CD4-positive, alpha-beta T cell treated with Interleukin-6 at 100 ng/mL for 8 hours (primary cell): ENCODE measurements around the gene AMBRA1.

Experiments
- DNase-seq: peaks from one replicate; pipeline ENCODE4 v3.0.0-alpha.2; 2020; ENCODE audit warnings: mixed read lengths, low spot score

Gene AMBRA1

DNA sequence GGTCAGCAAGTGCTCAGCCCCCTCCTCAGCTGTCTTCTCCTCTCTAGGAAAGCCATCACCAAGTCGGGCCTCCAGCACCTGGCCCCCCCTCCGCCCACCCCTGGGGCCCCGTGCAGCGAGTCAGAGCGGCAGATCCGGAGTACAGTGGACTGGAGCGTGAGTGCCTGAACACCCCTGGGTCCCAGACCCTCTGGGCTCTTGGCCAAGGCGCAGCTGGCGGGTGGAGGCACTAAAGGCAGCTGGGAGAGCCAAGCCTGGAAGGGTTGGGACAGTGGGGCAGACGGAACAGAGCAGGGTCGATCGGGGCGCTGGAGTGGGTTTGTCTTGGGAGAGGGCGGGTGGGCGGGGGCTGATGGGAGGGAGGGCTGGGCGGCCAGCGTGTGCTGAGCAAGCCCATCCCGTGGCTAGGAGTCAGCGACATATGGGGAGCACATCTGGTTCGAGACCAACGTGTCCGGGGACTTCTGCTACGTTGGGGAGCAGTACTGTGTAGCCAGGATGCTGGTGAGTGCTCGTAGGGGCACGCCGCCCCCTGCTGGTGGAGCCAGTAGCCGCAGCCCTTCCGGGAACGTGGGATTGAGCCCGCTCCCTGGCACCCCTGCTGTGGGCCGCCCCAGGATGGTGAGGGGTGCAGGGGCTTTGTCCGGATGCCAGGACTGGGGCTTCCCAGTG is 226.4 kb downstream of the AMBRA1 start:
- DNase-seq, result peak; percentile 75

DNA sequence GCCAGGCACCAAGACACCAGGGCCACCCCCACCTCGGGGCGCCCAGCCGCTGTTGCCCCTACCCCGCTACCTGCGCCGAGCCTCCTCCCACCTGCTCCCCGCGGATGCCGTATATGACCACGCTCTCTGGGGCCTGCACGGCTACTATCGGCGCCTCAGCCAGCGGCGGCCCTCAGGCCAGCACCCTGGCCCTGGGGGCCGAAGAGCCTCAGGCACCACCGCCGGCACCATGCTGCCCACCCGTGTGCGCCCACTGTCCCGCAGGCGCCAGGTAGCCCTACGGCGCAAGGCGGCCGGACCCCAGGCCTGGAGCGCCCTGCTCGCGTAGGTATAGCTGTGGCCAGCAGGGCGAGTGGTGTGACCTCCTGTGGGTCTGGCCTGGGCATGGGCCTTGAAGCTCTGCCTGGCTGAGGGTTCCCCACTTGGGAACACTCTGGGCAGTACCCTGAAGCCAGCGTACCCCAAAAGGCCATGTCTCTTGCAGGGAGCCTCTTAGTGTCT is 227.1 kb downstream of the AMBRA1 start:
- no peak for DNase-seq

DNA sequence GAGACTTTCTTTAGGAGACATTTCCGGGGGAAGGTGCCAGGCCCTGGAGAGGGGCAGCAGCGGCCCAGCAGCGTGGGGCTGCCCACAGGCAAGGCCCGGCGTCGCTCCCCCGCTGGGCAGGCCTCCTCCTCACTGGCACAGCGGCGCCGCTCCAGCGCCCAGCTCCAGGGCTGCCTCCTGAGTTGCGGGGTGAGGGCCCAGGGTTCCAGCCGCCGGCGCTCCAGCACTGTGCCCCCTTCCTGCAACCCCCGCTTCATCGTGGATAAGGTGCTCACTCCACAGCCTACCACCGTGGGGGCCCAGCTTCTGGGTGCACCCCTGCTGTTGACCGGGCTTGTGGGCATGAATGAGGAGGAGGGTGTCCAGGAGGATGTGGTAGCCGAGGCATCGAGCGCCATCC is 227.6 kb downstream of the AMBRA1 start:
- no peak for DNase-seq

DNA sequence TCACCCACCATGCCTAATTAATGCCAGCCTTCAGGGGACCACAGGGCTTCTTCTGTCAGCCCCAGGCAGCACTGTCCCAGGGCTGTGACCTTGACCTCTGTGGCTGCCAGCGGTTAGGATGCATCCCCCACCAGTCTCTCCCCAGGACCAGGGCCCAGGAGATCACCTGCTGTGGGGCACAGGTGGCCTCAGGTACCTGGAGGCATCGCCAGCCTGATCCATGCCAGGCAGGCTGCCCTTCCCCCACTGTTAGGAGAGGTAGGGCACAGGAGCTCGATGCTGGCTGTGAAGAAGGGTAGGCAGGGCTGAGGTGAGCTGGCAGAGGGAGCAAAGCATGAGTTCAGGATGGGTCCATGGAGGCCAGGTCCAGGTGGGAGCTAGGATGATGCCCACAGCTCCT is 229.0 kb downstream of the AMBRA1 start:
- DNase-seq, result no peak

DNA sequence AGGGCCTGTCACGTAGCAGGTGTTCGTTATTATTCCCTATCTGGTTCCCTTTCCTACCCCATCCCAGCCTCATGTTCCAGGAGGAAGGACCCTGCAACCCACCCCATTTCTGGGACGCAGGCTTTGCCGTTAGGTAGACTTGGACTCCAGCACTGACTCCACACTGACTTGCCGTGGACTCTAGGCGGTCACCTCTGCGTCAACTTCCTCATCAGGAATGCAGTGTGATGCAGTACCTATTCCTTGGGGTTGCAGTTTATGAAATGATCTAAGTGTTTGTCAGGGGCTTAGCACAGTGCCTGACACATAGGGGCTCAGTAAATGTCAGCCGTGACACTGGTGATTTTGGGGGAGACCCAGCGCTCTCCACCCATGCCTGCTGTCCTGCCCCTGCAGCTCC is 229.8 kb downstream of the AMBRA1 start:
- no peak for DNase-seq

DNA sequence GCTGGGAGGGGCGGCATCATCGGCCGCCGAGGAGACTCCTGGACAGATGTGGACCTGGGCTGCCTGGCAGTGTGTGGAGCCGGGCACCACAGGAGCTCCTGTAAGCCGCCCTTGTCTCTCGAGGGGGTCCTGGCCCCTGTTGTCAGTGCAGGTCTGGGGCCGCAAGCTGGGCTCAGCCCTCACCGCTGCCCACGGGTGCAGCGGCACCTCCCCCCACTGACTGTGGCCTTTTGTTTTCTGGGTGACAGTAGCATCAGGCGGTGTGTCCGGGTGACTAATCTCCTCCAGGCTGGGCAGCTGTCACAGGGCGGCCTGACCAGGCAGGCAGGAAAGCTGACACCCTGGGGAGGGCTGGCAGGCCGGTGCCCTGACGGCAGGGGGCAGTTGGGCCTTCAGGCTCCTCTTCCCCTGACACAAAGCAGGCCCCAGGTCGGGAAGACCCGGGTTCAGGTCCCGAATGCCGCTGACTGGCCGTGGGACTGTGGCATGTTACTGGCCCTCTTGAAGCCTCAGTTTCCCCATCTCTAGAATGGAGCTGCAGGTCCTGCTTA is 230.3 kb downstream of the AMBRA1 start:
- DNase-seq, result no peak

DNA sequence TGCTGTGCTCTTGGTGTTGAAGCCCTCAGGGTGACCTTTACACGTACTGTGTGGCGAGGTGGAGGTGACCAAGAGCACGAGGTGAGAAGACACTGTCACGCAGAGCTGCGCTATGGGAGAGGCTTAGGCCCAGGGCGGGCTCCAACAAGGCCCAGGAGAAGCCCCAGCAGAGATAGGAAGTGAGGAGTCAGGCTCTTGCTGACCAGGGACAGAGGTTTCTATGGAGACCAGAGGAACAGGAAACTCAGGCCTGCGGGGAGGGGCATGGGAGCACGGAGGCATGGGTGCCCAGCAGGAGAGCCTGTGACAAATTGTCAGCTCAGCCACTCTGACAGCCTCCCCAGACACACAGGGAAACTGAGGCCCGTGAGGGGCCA is 230.8 kb downstream of the AMBRA1 start:
- DNase-seq, result no peak

DNA sequence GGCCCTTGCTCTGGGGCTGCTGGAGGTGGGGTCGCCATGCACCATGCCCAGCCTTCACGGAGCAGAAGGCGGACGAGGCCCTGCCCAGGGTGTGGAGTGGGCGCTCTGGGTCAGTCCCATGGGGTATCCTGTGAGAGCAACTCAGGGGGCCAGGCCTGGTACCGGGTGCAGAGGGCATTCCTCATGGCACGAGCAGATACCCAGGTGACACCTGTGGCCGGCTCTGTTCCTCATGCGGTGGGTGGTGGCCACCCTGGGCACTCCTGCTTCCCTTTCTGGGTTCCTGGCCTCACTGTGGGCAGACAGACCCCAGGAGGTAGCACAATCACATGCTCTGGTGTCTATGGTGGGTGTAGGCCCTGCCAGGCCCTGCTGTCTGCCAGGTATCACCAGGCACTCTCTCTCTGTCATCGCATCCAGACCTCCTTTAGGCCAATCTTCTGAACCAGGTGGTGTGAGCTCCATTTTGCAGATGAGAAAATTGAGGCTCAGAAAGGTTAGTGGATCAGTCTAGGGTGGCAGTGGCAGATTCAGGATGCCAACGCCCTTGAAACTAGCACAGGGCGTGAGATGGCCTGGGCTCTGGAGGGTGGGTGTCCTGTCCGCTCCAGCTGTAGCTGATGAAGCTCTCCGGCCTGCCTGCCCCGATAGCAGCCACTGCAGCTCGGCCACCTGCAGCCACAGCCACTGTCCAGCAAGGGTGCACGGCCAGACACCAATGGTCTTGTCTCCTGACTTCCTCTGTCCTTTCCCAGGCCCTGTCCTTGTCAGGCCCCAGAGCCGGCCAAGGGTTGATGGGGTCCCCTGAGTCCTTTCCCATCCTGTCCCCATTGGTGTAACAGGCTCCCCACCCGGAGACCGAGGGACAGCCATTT is 231.4 kb downstream of the AMBRA1 start:
- DNase-seq, result no peak

DNA sequence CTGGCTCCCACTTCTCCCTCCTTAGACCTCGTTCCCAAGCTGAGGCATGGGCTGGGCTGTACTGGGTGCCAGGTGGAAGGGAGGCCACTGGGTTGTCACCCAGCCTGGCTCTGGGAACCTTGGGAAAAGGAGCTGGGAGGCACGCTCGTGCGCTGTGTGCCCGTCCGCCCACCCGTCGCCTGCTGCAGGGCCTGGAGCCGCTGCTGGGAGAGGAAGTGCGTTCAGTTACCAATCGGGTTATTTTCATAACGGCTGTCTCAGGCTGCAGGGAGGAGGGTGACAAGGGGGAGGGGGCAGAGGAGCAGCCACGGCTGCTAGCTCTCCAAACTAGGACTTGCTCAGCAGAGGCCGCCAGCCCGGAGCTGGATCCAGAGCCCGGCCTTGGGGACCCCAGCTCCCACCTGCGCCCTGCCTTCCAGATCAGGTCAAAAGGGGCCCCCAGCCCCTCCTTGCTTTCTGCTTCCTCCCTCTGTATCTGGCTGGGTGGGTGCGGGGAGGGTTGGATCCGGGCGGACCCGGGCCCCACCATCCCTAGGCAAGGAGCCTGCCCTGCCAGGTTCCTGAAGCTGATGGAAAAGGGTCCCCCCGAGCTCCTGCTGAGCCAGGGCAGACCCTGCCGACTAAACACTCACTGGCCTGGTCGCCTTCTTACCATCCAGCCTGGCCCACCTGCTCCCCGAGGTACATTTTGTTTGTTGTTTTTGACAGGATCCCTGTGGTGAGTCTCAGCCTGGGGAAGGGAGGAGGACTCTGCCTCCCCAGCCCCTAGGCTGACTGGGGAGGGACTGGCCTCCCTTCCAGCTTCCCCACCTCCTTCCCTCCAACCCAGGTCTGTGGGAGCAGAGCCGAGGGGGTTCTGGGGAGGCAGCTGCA is 232.3 kb downstream of the AMBRA1 start:
- peak; percentile 73 for DNase-seq

DNA sequence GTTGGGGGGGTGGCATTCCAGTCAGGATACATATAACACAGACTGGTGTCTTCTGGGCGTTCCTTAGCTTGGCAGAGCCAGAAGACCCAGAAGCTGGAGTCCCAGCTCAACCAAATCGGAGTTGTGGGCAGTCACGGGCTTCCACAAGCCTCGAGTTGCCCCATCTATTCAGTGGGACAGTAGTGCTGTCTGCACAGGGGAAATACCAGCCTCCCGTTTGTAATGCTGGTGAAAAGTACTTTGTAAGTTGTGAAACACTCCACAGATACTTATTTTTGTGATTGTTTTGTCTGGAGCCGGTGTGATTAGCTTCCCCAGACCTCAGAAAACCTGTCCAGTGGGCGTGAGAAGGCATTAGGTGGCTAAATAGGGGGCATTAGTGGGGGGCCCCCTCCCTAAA is 232.9 kb downstream of the AMBRA1 start:
- DNase-seq, result no peak

DNA sequence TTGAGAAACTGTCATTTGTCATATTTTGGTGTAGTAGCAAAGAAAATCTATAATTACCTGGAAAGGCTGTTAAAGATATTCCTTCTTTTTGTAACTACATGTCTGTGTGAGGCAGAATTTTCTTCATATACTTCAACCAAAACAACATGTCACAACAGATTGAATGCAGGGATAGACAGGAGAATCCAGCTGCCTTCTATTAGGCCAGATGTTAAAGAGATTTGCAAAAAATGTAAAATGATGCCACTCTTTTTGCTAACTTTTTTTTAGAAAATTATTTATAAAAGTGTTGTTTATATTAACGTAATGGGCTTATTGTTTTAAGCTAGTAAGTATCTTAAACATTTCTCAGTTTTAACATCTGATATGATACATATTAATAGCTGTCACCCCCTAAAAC is 233.9 kb downstream of the AMBRA1 start:
- no peak for DNase-seq

DNA sequence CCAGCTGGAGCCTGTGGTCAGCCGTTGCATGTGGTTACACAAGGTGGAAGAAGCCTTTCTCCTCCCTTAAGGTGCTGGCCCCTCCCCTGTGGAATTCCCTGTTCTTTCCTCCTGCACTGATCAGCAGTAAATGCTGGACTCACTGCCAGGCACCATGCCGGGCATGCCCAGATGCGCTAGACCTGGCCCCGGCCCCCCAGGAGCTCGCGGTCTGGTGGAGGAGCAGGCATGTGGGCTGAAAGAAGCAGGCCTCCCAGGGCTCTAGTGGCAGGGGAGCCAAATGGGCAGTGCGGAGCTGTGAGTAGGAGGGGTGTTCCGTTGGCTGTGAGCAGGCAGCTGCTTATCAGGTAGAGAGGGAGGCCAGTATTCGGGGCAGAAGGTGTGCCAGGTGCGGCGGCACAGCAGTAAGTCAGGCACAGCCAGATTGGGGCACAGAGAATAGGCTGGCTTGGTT is 236.3 kb downstream of the AMBRA1 start:
- DNase-seq, result no peak

DNA sequence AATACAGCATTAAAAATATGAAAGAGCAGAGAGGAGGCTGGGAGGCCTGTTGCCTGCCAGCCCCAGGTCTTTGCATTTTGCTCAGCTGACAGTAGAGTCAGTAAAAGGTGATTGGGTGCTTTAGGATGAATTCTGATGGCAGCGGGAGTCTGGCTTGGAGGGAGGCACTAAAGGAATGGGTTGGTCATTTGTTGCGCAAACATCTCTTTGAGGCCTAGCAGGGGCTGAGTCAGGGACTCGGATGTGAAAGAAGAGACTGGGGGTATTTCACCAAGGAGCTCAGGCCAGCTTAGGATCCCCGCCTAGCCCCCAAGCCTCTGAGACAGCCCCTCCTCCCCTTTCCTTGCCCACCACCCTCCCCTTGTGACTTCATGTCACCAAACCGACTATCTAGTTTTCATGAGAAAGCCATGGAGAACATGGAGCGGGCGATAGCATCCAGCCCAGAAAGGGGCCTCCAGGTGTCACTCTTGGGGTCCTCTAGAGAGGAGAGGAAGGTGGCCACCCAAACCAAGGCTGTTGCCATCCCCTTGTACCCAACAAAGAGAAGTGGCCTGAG is 236.8 kb downstream of the AMBRA1 start:
- DNase-seq, result no peak

DNA sequence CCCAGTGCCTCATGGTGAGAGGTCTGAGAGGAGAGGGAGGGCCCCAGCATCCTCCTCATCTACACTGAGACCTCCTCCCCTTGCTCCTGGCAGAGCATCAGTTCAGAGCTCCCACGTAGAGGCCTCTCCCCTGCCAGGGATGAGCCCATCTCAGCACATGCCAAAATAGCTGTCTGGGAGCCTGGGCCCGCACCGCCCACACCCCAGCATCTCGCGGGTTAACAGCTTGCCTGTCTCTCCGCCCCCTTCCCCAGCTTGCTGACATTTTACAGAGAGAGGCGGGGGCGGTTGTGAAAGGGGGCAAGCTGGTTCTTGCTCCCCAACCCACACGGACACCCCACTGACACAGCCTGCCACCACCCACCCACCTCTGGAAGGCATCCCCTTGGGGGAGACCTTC is 240.1 kb downstream of the AMBRA1 start:
- no peak for DNase-seq

DNA sequence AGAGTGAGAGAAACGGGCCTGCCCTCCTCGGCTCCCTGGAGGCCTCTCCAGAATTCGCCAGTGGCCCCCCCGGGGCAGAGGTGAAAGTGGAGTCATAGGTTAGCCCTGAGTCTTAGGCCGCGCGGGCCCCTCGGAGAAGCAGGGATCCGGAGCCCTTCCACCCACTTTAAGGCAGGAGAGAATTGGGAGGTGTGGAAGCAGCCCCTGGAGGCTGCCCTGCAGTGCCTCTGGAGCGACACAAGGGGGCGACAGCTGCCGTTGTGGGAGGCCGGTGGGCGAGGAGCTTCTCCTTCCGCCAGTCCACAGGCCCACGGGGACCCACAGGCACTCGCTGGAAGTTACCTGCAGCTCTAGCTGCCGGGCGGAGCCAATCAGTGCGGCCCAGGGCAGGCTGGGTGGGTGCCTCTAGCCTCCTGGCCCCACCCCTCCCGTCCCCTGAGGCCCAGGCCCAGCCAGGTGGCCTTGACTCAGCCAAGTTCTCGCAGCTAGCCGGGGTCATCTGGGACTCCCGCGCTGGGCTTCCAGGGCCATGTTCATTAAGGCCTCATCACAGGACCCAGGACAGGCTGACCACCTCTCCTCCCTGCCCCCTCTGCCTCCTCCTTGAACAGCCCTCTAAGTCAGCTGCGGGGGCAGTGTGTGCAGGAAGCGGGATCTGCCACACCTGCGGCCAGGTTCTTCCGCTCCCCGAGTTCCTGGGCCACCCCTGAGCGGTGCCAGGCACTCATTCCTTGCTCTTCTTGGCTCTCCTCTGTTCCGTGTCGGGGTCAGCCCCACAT is 241.6 kb downstream of the AMBRA1 start:
- peak; percentile 70 for DNase-seq

DNA sequence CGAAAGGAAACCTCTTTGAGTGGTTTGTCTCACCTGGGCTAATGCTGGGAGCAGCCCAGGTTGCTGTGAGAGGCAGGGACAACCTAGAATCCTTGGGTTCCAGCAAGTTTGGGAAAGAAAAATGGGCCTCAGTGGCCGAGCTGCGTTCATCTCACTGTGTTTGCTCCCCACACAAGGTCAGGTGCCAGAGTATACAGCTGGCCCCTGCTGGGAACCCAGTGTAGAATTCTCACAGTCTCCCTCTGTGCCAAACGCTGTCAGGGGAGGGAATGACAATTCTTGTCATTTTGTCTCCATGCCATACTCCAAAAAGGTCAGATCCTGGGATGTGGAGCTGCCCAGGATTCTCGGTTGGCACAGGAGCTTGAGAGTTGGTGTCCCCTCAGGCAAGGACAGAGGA is 242.2 kb downstream of the AMBRA1 start:
- DNase-seq, result no peak

DNA sequence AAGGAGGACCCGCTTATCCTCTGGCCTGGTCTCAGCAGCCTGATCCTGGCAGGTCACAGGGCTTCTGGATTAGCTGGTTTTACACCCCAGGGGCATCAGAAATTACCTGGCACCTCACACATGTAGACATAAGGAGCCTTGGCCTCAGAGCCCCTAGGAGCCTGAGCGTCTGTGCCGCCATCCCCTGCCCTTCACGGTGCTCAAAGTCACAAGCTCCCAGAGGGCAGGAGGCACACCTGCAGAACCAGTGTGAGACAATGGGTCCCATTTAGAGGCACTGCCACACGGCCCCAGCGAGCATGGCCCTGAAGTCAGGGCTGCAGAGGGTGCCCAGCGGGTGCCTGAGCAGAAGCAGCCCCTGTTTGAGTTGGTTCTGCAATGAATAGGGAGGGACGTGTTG is 242.7 kb downstream of the AMBRA1 start:
- no peak for DNase-seq

DNA sequence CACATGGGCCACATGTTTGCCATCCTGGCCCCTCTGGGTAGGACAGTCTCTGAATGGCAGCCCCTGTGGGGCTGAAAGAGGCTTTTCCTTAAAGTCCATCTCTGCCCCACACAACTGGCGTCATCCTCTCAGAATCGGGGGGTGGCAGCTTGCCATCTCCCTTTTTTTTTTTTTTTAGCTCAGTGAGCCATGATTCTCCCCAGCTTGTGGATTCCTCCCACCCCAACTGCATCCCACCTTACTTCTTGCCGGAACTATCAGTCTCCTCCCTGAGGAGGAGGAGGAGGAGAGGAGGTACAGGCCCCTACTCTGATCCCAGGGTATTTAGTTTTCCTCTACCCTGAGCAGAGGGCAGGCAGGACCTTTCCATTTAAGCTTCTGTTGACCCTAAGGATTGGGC is 243.1 kb downstream of the AMBRA1 start:
- DNase-seq, result no peak

DNA sequence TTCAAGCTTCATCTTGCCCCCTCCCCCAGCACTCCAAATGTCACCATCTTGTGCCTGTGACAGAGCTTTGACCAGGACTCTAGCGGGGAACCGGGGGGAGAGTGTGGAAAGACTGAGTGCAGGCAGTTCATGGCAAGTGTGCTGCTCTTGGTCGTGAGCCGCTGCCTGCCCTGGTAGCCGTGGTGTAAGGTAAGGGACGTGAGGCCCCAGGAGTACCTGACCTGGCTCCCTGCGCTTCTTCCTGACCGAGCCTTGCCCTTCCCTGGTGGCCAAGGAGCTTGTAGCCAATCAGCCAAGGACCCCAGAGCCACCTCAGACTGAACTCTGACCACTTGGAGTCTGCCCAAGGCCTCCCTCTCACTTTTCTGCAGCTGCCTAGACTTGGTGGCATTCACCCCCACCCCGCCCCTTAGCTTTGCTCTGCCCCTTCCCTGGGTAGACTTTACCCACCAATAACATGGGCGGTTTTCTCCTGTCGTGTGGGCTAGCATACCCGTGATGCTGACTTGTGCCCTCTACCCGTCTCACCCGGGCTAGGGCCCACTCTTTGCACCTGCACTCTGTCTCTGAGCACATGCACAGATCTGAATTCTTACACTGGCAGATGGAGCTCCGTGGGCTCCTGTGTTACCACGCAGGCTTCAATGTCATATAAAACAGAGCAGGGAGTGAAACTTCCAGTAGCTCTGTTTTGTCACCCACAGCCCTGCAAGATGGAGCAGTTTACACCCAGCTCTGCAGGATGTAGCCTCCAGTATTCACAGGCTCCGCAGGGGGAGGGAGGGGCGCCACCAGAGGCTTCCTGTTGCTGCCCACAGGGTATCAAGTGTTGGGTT is 245.0 kb downstream of the AMBRA1 start:
- DNase-seq, result peak; percentile 80
